Measurements from ENCODE around the gene MT2A. TPM values are rescaled to one million over a fixed set of nuclear protein-coding genes. Genes with fewer than 3 reads are reported as not detected.

The MT2A gene
- total and polyA plus RNA-seq, 2 donors (not counting 1 experiment from before 2014, with no cell fraction given) = 49.2 to 113 TPM

GRCh38 chr16:56649271-56649670 lies 40.9 kb downstream of the MT2A start:
- Histone ChIP-seq H3K36me3 (ENCODE audit: control insufficient read depth, insufficient read depth, low read length) (no peaks in the 10 kb centered on the region), H3K9ac (ENCODE audit: insufficient read depth, low read length) (no peak overlapping the region), H3K27me3 (ENCODE audit: control insufficient read depth, insufficient read depth, low read length) (peaks cover 33% of the 10 kb centered on the region), H3K79me2 (ENCODE audit: control insufficient read depth, insufficient read depth, low read length) (no peaks in the 10 kb centered on the region), H4K20me1 (ENCODE audit: control insufficient read depth, extremely low read depth, insufficient read depth, low read length) (no peaks in the 10 kb centered on the region), H2AFZ (ENCODE audit: low read length) (no peak overlapping the region), H3K4me3 (replicated peaks in 1 of 4; ENCODE audit: control extremely low read depth in 1 of 4, insufficient read depth in 1 of 4, low read depth in 3 of 4, low read length in 4 of 4) (no peak overlapping the region), H3K4me2 (ENCODE audit: extremely low read depth, insufficient read depth, low read length) (no peak overlapping the region), H3K27ac (ENCODE audit: insufficient read depth, low read length) (no peak overlapping the region), H3K9me3 (ENCODE audit: control insufficient read depth, insufficient read depth, low read depth, low read length) (no peaks in the 10 kb centered on the region), H3K4me1 (ENCODE audit: control insufficient read depth, extremely low read depth, insufficient read depth, low read length) (no peaks in the 10 kb centered on the region)
- TF ChIP-seq EZH2 (IDR thresholded peaks at IDR 0.05; ENCODE audit: low read length, missing control alignments) (no peak), CTCF (conservative IDR thresholded peaks at IDR 0.05 in 1 of 2, IDR thresholded peaks at IDR 0.05 in 1 of 2; ENCODE audit: low read depth in 1 of 2, low read length in 2 of 2) (no peak)
- DNase-seq (ENCODE audit: low read depth in 2 of 2) = no peak

- Histone ChIP-seq H3K4me2 (ENCODE audit: extremely low read depth, insufficient read depth, low read length) (no peak overlapping the region), H3K27ac (ENCODE audit: insufficient read depth, low read length) (no peak overlapping the region), H3K27me3 (ENCODE audit: control insufficient read depth, insufficient read depth, low read length) (peaks cover 33% of the 10 kb centered on the region), H3K4me1 (ENCODE audit: control insufficient read depth, extremely low read depth, insufficient read depth, low read length) (no peaks in the 10 kb centered on the region), H3K4me3 (replicated peaks in 1 of 4; ENCODE audit: control extremely low read depth in 1 of 4, insufficient read depth in 1 of 4, low read depth in 3 of 4, low read length in 4 of 4) (no peak overlapping the region), H4K20me1 (ENCODE audit: control insufficient read depth, extremely low read depth, insufficient read depth, low read length) (no peaks in the 10 kb centered on the region), H3K36me3 (ENCODE audit: control insufficient read depth, insufficient read depth, low read length) (no peaks in the 10 kb centered on the region), H3K79me2 (ENCODE audit: control insufficient read depth, insufficient read depth, low read length) (no peaks in the 10 kb centered on the region), H2AFZ (ENCODE audit: low read length) (no peak overlapping the region), H3K9ac (ENCODE audit: insufficient read depth, low read length) (no peak overlapping the region), H3K9me3 (ENCODE audit: control insufficient read depth, insufficient read depth, low read depth, low read length) (no peaks in the 10 kb centered on the region)
- TF ChIP-seq CTCF (conservative IDR thresholded peaks at IDR 0.05 in 1 of 2, IDR thresholded peaks at IDR 0.05 in 1 of 2; ENCODE audit: low read depth in 1 of 2, low read length in 2 of 2) (no peak), EZH2 (IDR thresholded peaks at IDR 0.05; ENCODE audit: low read length, missing control alignments) (no peak)
- DNase-seq (ENCODE audit: low read depth in 2 of 2) = no peak
These were observed 41.4 kb downstream of the MT2A start for GRCh38 chr16:56649820-56650219.

- no peak for DNase-seq (ENCODE audit: low read depth in 2 of 2)
- no peaks in the 10 kb centered on the region for H3K36me3 ChIP-seq (ENCODE audit: control insufficient read depth, insufficient read depth, low read length)
- H3K27me3 ChIP-seq (ENCODE audit: control insufficient read depth, insufficient read depth, low read length) = peaks cover 22% of the 10 kb centered on the region
- no peak within 1 kb of the TSS for H3K4me2 ChIP-seq (ENCODE audit: extremely low read depth, insufficient read depth, low read length)
- no peak for TF ChIP-seq CTCF (conservative IDR thresholded peaks at IDR 0.05 in 1 of 2, IDR thresholded peaks at IDR 0.05 in 1 of 2; ENCODE audit: low read depth in 1 of 2, low read length in 2 of 2)
- no peak for TF ChIP-seq EZH2 (IDR thresholded peaks at IDR 0.05; ENCODE audit: low read length, missing control alignments)
- no peak within 1 kb of the TSS for H3K27ac ChIP-seq (ENCODE audit: insufficient read depth, low read length)
- H3K9ac ChIP-seq (ENCODE audit: insufficient read depth, low read length) = no peak within 1 kb of the TSS
- H4K20me1 ChIP-seq (ENCODE audit: control insufficient read depth, extremely low read depth, insufficient read depth, low read length) = no peaks in the 10 kb centered on the region
- H3K79me2 ChIP-seq (ENCODE audit: control insufficient read depth, insufficient read depth, low read length) = no peaks in the 10 kb centered on the region
- H3K4me1 ChIP-seq (ENCODE audit: control insufficient read depth, extremely low read depth, insufficient read depth, low read length) = no peaks in the 10 kb centered on the region
- no peak within 1 kb of the TSS for H2AFZ ChIP-seq (ENCODE audit: low read length)
- no peaks in the 10 kb centered on the region for H3K9me3 ChIP-seq (ENCODE audit: control insufficient read depth, insufficient read depth, low read depth, low read length)
- H3K4me3 ChIP-seq (replicated peaks in 1 of 4; ENCODE audit: control extremely low read depth in 1 of 4, insufficient read depth in 1 of 4, low read depth in 3 of 4, low read length in 4 of 4) = no peak within 1 kb of the TSS
These were observed 43.2 kb downstream of the MT2A start, which contains the start of gene MT1B for GRCh38 chr16:56651586-56651985. MT1B (plus strand) TSS chr16:56651886; CDS start chr16:56651954, 68 bp downstream.
